Measurements from ENCODE around the gene PKM.

PKM gene

GRCh38 chr15:72155003-72155621 is 75.9 kb downstream of the PKM start:
- DNase-seq, result no peak

- no peak for DNase-seq
Measured at GRCh38 chr15:72154316-72154715, 76.7 kb downstream of the PKM start.

DNA sequence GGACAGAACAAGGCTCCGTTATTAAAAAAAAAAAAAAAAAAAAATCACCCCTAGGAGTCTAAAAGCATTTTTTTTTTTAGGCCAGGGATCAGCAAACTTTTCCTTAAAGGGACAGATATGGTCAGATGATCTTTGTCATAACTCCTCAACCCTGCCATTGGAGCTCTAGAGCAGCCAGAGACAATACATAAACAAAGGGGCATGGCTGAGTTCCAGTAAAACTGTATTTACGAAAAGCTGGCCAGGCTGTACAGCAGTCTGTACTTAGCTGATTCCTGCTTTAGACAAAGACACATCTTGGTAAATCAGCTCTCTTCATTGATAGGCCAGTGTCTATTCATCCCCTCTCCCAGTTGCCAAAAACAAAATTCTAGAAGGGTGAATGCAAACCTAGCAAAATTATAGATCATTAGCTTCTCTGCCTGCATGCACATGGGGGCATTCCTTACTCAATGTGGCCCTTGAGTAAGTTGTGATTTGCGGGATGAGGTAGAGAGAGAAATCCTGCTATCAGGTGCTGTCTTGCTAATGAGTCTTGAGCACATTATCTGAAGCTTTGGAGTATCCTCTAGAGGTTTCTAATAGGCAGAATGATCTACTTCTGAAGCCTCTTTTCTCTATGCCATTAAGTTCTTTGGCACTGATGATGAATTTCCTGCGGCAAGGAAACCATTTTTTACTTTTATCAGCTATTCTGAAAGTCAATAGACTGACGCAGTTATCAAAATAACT is 77.6 kb downstream of the PKM start:
- no peak for DNase-seq

All from activated CD4-positive, alpha-beta T cell treated with anti-CD3 and anti-CD28 coated beads, Interleukin-2, amount 50 U/mL, for 1 hour (primary cell).